ENCODE measurements around the gene SUZ12. TPM values are rescaled to one million over a fixed set of nuclear protein-coding genes. Genes with fewer than 3 reads are reported as not detected.
"Not testable (repeated sequence)": the region's sequence is repeated elsewhere in the genome, so short reads cannot be mapped to it uniquely, and the experiment has no call there.

Gene SUZ12
- total RNA-seq, 1 experiment from 2014 or later = 30.4 TPM

- H3K4me1 Mint-ChIP-seq (ENCODE audit: insufficient read depth, unreplicated experiment) = peaks cover 6% of the 10 kb centered on the region
- ChIA-PET POLR2A (interaction anchor here (0.6 to 0.9 kb wide), 2 partner anchors 14 to 480 kb away, joined by 3 read pairs; partner anchors contain the start of gene UTP6), CTCF (interaction anchor here (0.6 to 1.8 kb wide), 8 partner anchors 9 to 930 kb away, joined by 3 to 10 read pairs (median 4); no protein-coding TSS in a partner anchor)
- TF ChIP-seq CTCF (IDR thresholded peaks at IDR 0.05; ENCODE audit: unreplicated experiment) = no peak
- no peak overlapping the region for H3K27ac Mint-ChIP-seq (ENCODE audit: low read depth, unreplicated experiment)
- no peak for DNase-seq (ENCODE audit: unreplicated experiment)
- no peak overlapping the region for H3K4me3 Mint-ChIP-seq (ENCODE audit: unreplicated experiment)
- no TSS peak for BruUV-seq (replicated peaks)
- peaks cover 3% of the 10 kb centered on the region for H3K27me3 Mint-ChIP-seq (ENCODE audit: insufficient read depth, unreplicated experiment)
- intact Hi-C loops (cut with micrococcal nuclease) = no loop called here
- H3K9me3 Mint-ChIP-seq (ENCODE audit: unreplicated experiment) = no peaks in the 10 kb centered on the region
- H3K36me3 Mint-ChIP-seq (ENCODE audit: insufficient read depth, unreplicated experiment) = no peaks in the 10 kb centered on the region
Measured at GRCh38 chr17:31915456-31916100, 21.2 kb upstream of the SUZ12 start.

DNA sequence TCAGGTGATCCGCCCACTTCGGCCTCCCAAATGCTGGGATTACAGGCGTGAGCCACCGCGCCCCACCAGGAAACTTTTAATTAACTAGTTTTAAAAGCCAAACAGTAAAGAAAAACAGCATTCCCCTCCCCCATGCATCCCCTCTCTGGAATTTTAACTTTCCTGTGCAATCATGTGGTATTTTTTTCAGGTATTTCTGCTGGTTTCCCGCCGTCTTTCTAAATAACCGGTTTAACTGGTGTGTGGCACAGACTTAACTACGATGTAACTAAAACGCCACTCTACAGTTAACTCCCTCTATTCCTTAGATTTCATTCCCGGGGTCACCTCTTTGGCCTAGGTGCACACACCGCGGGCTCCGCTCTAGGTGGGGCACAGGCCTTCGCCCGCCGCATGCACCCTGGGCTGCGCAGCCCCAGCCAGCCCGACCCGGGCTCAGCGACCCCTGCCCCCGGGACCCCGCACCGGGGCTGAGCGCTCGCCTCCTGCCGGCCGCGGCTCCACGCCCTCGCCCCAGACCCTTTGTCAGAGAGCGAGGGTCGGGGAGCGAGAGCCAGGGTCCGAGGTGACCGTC, 20.2 kb upstream of the SUZ12 start:
- DNase-seq (ENCODE audit: unreplicated experiment) = no peak
- no peak overlapping the region for H3K4me3 Mint-ChIP-seq (ENCODE audit: unreplicated experiment)
- no peaks in the 10 kb centered on the region for H3K36me3 Mint-ChIP-seq (ENCODE audit: insufficient read depth, unreplicated experiment)
- ChIA-PET POLR2A (no interaction called here), CTCF (interaction anchor here (0.6 to 1.8 kb wide), 2 partner anchors 10 to 84 kb away, joined by 3 to 10 read pairs; no protein-coding TSS in a partner anchor)
- no peaks in the 10 kb centered on the region for H3K27me3 Mint-ChIP-seq (ENCODE audit: insufficient read depth, unreplicated experiment)
- no peaks in the 10 kb centered on the region for H3K9me3 Mint-ChIP-seq (ENCODE audit: unreplicated experiment)
- no peak for TF ChIP-seq CTCF (IDR thresholded peaks at IDR 0.05; ENCODE audit: unreplicated experiment)
- H3K27ac Mint-ChIP-seq (ENCODE audit: low read depth, unreplicated experiment) = no peak overlapping the region
- BruUV-seq (replicated peaks) = no TSS peak
- peaks cover 6% of the 10 kb centered on the region for H3K4me1 Mint-ChIP-seq (ENCODE audit: insufficient read depth, unreplicated experiment)
- intact Hi-C loops (cut with micrococcal nuclease) = no loop called here

DNA sequence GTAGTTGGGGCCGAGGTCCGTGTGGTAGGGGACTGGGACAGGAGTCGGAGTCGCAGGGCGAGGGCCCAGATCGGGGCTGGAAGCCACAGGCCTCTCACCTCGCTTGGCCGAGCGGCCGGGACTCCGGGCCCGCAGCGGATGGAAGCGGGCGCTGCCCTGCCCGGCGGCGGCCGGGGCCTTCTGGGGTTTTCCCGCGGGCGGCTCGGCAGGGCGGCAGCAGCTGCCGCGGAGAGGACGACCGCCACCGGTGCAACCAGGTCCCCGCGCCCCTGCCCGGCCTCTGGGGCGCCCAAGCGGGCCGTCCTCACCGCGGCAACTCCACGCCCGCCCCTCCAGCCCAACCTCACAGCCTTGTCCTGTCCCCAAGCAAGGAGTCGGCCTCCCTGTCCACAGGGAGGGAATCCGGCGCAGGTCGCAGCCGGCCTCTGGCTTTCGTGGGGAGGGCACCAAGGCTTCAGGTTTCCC, 19.7 kb upstream of the SUZ12 start:
- POLR2A ChIA-PET = no interaction called here
- H3K27me3 Mint-ChIP-seq (ENCODE audit: insufficient read depth, unreplicated experiment) = no peaks in the 10 kb centered on the region
- no peak for TF ChIP-seq CTCF (IDR thresholded peaks at IDR 0.05; ENCODE audit: unreplicated experiment)
- peaks cover 6% of the 10 kb centered on the region for H3K4me1 Mint-ChIP-seq (ENCODE audit: insufficient read depth, unreplicated experiment)
- BruUV-seq (replicated peaks) = no TSS peak
- intact Hi-C loops (cut with micrococcal nuclease) = no loop called here
- H3K36me3 Mint-ChIP-seq (ENCODE audit: insufficient read depth, unreplicated experiment) = no peaks in the 10 kb centered on the region
- no peak overlapping the region for H3K27ac Mint-ChIP-seq (ENCODE audit: low read depth, unreplicated experiment)
- no peak overlapping the region for H3K4me3 Mint-ChIP-seq (ENCODE audit: unreplicated experiment)
- no peak for DNase-seq (ENCODE audit: unreplicated experiment)
- CTCF ChIA-PET = interaction anchor here (0.6 kb wide), 1 partner anchor 85 kb away, joined by 3 read pairs; no protein-coding TSS in a partner anchor
- H3K9me3 Mint-ChIP-seq (ENCODE audit: unreplicated experiment) = no peaks in the 10 kb centered on the region

DNA sequence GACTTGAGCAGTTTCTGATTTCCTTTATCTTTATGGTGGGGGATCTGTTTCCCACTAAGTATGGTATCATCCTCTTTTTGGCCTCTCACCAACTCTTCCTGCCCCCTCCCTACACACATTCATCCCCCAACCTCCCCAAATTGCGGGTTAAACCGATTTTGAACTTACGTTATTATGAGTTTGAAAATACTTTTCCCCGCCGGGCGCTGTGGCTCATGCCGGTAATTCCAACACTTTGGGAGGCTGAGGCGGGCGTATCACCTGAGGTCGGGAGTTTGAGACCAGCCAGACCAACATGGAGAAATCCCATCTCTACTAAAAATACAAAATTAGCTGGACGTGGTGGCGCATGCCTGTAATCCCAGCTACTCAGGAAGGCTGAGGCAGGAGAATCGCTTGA, 19.1 kb upstream of the SUZ12 start:
- CTCF ChIA-PET; H3K36me3 Mint-ChIP-seq (ENCODE audit: insufficient read depth, unreplicated experiment); BruUV-seq (replicated peaks): not testable (repeated sequence)

More for the DNA sequence above, 19.1 kb upstream of the SUZ12 start:
- POLR2A ChIA-PET; H3K9me3 Mint-ChIP-seq (ENCODE audit: unreplicated experiment); DNase-seq (ENCODE audit: unreplicated experiment); intact Hi-C loops (cut with micrococcal nuclease); H3K4me1 Mint-ChIP-seq (ENCODE audit: insufficient read depth, unreplicated experiment); H3K4me3 Mint-ChIP-seq (ENCODE audit: unreplicated experiment); H3K27me3 Mint-ChIP-seq (ENCODE audit: insufficient read depth, unreplicated experiment); H3K27ac Mint-ChIP-seq (ENCODE audit: low read depth, unreplicated experiment): not testable (repeated sequence)

Measured in MCF 10A (cell line).